C4-2B (cell line): ENCODE results near the gene TNFAIP2.

Source experiments
- H3K27ac ChIP-seq: fragments of 450-650 bp; 2 replicates; pipeline ENCODE4 v1.5.1; 2017
- CTCF ChIP-seq: fragments of 450-650 bp; conservative IDR thresholded peaks from 2 replicates; pipeline ENCODE4 v1.5.1; 2017; ENCODE audit warnings: mild to moderate bottlenecking
- ZFX ChIP-seq: fragments of 450-650 bp; IDR thresholded peaks from 2 replicates; pipeline ENCODE4 v1.6.1; 2017

TNFAIP2 gene

GRCh38 chr14:103084021-103084919 lies 39.0 kb upstream of the TNFAIP2 start, which contains the start of gene LBHD2:
TSS of gene LBHD2 (plus strand) at chr14:103084210. CDS start at chr14:103086013, 1,803 bp downstream.
- H3K27ac ChIP-seq = no peak within 1 kb of the TSS
- no peak for TF ChIP-seq CTCF
- TF ChIP-seq ZFX = no peak

GRCh38 chr14:103085106-103086091 lies 37.9 kb upstream of the TNFAIP2 start:
- H3K27ac ChIP-seq = no peak overlapping the region
- TF ChIP-seq ZFX (no peak), CTCF (peak; percentile 61)

- TF ChIP-seq ZFX (no peak), CTCF (no peak)
- H3K27ac ChIP-seq = no peak overlapping the region
These were observed 36.4 kb upstream of the TNFAIP2 start for GRCh38 chr14:103086771-103087342.

GRCh38 chr14:103087343-103087835 lies 35.9 kb upstream of the TNFAIP2 start:
- TF ChIP-seq CTCF (no peak), ZFX (no peak)
- no peak overlapping the region for H3K27ac ChIP-seq

- TF ChIP-seq ZFX (no peak), CTCF (no peak)
- no peak overlapping the region for H3K27ac ChIP-seq
These were observed 34.3 kb upstream of the TNFAIP2 start for GRCh38 chr14:103088921-103089320.

- H3K27ac ChIP-seq = no peak overlapping the region
- TF ChIP-seq CTCF = no peak
- no peak for TF ChIP-seq ZFX
These were observed 33.6 kb upstream of the TNFAIP2 start for GRCh38 chr14:103089386-103090335.
